ENCODE data around the gene GPR141.

DNA sequence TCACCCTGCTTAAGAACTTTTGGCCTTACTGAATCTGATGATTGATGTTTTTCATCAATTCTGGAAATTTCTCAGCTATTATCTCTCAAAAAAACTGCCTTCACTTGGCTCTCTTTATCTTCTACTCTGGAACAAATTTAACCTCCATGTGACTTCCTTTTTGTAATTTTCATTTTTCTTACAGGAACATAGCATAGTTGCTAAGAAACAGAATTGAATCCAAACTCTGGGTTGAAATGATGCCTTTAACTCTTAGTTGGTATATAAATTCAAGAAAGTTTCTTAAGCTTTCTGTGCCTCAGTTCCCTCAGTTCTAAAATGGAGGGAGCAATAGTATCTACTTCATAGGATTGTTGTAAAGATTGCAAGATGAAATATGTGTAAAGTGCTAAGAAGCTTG is 19.8 kb downstream of the GPR141 start:
- TF ChIP-seq, protein P1, sequence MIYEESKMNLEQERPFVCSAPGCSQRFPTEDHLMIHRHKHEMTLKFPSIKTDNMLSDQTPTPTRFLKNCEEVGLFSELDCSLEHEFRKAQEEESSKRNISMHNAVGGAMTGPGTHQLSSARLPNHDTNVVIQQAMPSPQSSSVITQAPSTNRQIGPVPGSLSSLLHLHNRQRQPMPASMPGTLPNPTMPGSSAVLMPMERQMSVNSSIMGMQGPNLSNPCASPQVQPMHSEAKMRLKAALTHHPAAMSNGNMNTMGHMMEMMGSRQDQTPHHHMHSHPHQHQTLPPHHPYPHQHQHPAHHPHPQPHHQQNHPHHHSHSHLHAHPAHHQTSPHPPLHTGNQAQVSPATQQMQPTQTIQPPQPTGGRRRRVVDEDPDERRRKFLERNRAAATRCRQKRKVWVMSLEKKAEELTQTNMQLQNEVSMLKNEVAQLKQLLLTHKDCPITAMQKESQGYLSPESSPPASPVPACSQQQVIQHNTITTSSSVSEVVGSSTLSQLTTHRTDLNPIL (CRISPR knock-in tag; IDR thresholded peaks at IDR 0.05; ENCODE audit: low read depth) = no peak
- TF ChIP-seq ZFP30 (CRISPR knock-in tag; IDR thresholded peaks at IDR 0.05) (no peak), GLIS3 (CRISPR knock-in tag; IDR thresholded peaks at IDR 0.05) (no peak), ARNTL (CRISPR knock-in tag; IDR thresholded peaks at IDR 0.05; ENCODE audit: borderline replicate concordance, low read depth) (no peak), TSHZ2 (CRISPR knock-in tag; IDR thresholded peaks at IDR 0.05) (no peak), PPARA (CRISPR knock-in tag; IDR thresholded peaks at IDR 0.05; ENCODE audit: borderline replicate concordance) (no peak), RARB (CRISPR knock-in tag; IDR thresholded peaks at IDR 0.05) (no peak), ZNF70 (CRISPR knock-in tag; IDR thresholded peaks at IDR 0.05) (no peak), ZFP3 (CRISPR knock-in tag; IDR thresholded peaks at IDR 0.05) (no peak)
